ENCODE results near the gene CACNB2.

Gene CACNB2

DNA sequence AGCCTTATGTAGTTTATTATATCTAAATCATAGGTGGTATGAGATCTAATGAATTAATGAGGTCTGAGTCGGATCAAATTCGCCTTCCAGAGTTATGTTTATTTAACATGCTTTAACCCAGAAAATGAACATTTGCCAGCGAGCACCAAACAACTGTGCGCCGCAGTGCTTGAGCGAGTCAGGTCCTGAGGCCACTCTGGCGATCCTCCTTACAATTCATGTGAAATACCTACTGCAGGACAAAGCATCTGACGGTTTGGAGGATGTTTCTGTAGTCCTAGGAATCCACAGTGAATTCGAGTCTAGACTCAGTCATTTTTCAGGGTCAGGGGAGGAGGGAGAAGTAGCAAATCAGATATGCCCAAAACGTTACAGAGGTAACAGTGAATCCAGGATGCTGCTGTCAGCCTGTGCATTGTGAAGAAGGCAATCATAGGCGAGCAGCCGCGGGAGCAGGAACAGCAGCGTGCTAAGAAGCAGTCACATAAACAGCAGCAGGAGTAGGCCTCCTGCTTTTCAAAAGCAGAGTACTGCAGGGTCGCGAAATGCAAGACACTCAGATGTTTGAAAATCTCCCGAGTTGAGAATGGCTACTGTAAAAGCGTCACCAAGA is 120.2 kb downstream of the CACNB2 start:
- intact Hi-C loops (cut with DNase I): no loop called here
- DNase-seq: peak in 35 of 42 donors; percentile 11 to 68 (median 38)

DNA sequence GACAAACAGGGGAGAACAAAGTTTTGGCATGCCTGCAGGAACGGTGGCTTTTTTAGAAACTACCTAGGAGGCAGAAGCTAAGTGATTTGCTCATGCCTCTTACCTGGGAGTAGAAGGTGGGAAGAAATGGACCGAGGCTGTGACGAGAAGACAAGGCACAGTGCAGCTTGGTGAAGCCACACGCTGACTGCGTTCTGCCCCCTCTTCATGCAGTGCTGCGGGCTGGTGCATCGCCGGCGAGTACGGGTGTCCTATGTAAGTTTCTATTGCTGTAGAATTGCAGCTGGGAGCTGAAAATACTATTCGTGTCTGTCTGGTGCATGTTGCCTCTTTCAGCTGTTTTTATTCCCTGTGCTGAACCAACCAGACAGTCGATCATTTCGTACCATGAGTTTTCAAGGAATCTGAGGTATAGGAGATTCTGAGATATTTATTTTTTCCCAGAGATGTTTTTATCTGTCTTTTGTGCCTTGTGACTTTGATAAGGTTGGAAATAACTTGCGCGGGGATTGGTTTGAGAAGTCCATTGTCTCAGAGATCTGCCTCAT is 120.9 kb downstream of the CACNB2 start:
- DNase-seq: peak in 31 of 42 donors; percentile 8 to 66 (median 36)
- intact Hi-C loops (cut with DNase I): no loop called here

DNA sequence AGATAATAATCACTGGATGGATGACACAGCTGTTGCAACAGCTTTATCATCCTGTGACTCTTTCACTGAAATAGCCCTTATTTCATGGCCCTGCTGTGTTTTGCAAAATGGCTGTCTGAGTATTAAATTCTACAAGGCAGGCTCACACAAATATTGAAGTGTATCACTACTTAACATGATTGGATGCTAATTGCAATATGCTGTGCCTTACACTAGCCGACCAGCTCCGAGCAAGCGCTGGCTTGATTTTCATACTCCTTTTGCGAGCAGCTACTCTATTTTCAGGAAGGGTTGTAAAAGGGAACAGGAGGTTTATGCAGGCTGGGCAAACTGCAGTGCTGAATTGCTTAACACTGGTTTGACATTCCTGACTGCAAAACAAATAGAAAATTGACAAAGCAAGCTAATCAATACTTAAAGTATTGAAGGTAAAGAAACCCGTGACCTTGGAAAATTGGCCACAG is 121.6 kb downstream of the CACNB2 start:
- intact Hi-C loops (cut with DNase I): no loop called here
- peak in 7 of 42 donors; percentile 14 to 46 (median 28) for DNase-seq

DNA sequence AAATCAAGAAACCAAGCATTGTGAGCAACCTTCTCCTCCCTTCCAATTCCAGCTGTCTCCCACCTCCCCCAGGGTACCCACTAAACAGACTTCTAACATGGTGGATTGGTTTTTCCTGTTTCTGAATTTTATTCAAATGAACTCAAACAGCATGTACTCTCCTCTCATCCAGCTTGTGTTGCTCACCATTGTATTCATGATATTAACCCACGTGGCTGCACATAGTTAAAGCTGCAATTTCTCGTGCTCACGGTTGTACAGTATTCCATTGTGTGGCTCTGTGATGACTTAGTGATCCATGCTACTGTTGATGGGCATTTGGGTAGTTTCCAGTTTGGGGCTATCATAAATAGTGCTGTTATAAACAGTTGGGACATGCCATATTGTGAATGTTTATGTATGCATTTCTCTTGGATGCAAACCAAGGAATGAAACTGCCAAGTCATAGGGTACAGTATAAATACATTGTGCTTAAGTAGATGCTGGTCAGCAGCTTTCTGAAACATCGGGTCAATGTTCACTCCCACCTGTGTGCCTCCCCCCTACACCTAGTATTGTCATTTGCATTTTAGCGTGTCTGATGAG is 124.3 kb downstream of the CACNB2 start:
- intact Hi-C loops (cut with DNase I): no loop called here
- DNase-seq: no peak

DNA sequence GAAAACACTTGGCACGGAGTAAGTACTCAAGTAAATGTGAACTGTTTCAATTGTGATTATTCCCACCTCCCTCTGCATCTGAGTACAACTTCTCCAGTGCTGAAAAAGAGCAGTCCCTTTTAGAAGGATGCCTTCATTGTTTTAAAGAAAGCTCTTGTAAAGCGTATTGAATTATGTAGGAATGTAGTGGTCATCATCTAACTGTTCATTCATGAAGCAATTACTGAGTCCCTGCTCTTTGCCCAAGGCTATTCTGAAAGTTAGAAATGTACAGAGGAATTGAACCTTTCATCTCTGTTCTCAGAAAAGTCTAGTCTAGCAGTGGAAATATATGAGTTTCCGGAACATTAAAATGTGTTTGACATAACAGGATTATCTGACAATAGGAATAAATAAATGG is 127.8 kb downstream of the CACNB2 start:
- DNase-seq: no peak
- intact Hi-C loops (cut with DNase I): no loop called here

DNA sequence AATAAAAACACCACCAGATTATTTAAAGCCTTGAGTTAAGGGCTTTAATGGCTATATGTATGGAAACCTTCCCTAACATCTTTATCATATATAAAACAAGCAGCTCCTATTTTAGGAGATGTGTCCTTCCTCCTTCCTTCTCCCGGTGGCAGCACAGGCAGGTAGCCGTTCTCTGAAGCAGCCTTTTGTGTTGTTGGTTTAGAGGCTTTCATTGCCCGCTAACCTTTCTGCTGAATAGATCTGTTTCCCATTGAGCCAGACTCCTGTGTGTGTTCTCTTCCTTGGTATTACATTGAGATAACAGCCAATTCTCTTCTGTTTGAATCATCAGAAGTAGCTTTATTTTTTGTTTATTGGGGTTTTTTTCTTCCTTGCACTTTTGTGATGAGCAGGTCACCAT is 131.3 kb downstream of the CACNB2 start:
- no peak for DNase-seq
- intact Hi-C loops (cut with DNase I): no loop called here

DNA sequence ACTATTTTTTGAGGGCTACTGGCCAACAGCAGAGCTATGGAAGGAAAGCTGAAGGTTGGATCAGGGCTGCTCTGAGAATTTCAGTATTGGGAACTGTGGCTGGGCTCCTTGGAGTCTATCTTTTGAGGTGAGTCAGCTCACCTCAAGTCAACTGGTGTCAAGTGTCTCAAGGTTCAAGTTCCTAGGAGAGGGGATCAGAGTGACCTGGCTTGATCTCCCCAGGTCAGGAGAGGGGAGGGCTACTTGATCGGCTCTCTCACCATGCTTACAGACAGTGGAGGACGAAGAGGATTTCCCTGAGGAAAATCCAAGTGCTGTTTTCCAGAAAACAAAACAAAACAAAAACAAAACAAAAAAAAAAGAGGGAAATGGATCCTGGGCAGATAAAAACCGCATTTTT is 132.8 kb downstream of the CACNB2 start:
- intact Hi-C loops (cut with DNase I): no loop called here
- no peak for DNase-seq

DNA sequence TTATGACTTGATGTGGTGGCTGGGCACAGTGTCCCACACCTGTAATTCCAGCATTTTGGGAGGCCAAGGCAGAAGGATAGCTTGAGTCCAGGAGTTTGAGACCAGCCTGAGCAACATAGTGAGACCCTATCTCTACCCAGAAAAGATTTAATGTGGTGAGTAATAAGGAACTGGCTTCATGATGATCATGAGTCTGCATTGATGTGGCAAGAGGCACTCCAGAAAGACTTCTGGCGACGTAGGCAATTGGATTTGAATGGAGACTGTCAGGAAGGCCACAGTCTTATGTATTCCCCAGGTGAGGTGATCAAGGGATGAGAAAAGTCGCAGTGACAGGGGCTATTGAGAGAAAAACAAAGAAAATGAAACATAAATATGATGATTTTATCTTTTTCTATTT is 138.0 kb downstream of the CACNB2 start:
- intact Hi-C loops (cut with DNase I): no loop called here
- DNase-seq: no peak

DNA sequence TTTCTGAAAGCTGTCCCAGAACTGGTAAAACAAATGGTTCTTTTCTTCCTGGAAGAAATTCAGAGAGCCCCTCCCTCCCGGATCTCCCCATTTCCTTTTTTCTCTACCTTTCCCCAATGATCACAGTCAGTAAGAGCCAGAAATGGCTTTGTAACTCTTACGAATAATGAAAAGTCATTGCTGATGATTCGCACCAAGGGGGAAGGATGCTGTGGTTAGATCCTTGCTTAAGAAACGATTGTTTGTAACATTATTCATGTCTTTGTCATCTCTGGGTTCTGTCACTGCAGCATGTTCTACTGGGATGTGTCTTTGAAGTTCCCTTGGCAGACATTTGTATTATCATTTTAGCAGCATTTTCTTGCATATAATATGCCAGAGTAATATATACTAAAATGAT is 138.9 kb downstream of the CACNB2 start:
- intact Hi-C loops (cut with DNase I): no loop called here
- no peak for DNase-seq

DNA sequence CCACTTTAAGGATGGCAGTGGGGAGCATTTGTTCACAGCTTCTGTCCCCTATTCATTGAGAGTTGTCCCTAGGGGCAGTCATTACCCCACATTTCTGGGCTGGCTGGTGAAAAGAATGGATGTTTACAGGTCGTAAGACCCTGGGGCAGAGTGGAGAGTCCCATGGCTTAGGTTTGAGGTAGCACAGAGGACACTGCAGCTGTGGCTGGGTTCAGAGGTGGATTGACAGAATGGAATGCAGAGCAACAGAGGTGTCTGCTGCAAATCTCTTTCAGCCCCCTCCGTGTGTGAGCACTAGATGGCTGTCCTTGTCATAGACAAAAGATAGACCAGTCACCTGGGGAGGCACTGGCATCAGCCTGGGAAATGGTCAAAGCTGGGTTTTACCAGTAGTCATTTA is 141.9 kb downstream of the CACNB2 start:
- DNase-seq: no peak
- intact Hi-C loops (cut with DNase I): no loop called here

DNA sequence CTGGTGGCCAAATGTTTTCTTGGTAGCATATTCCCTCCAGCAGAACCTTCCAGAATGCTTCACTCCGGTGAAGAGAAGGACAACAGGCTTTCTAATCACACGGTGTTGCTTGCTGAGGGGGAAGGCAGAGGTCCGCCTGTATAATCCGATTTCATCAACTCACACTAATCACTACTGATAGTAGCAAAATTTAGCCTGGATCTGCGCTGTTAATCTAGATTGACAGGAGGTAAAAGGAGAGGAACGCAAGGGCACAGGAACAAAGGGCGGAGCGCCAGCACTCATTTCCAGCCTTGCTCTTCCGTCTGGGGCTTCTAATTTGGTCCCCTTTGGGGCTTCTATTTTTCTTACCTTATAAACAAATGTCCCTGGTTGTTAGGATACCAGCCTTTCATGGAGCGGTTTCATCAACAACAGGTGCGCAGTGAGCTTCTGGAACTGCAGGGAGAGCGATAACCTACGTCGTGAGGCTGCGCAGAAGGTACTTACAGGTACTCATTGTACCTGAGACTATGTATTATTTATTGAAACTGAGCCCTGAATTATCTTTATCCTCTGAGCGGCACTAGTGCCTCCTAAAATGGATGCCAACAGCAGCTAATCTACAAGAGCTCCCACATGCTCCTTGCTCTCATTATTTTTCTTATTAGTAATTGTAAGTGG is 150.6 kb downstream of the CACNB2 start:
- DNase-seq: no peak
- intact Hi-C loops (cut with DNase I): no loop called here

DNA sequence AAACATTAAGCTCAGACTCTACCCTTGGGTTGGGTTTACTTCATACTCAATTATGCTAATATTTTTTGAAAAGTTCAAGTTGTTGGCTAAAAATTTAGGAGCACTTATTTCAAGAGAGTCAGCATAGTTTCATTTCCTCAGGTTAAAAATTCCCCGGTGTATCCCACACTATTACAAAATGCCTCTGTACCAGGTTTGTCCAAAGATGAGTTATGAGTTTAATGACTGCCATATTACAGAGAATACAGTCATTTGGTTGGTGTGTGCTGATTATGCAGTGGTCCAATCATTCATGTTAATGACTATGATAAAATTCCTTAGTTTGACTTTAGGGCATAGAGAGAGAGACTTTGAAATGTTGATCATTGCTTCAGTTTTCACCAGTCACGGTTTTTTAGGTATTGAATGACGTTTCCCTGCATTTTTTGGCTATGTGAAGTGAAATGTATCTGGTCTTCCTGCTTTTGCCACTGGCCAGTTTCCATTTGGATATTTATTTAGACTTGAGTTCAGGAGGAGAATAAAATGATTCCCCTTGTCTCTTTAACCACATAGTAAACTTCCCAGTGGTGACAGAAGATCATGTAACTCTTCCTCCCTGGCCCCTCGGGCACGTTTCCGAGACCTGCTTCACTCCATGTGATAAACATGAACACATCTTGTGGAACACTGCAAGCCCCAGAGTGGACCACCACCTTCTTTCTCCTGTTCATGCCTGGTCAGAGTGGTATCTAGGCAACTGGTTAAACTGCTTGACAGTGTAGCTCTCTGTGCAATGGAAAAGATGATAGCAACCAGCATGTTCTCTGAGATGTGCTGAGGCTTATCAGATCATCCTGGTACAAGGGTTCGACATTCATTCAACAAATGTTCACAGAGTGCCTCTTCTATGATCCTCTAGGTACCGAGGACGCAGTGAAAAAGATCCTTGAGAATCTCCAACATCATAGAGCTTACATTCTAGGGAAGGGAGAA is 153.6 kb downstream of the CACNB2 start:
- intact Hi-C loops (cut with DNase I): no loop called here
- no peak for DNase-seq

DNA sequence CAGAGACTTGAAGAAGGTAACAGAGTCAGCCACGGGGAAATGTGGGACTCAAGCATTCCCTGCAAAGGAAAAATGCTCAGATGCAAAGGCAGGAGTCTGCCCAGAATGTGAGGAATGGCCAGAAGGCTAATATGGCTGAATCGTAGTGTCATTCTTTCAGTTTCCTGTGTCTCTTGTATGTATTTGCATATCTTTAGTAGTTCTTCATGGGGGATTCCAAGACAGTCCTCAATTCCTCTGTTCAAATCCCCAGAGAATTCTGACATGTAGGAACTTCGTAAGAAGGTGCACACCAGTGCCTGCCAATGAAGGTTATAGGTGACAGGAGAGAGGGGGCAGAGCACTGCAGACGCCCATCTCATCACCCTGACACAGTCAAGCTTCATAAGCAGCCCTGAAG is 154.4 kb downstream of the CACNB2 start:
- DNase-seq: no peak
- intact Hi-C loops (cut with DNase I): no loop called here

DNA sequence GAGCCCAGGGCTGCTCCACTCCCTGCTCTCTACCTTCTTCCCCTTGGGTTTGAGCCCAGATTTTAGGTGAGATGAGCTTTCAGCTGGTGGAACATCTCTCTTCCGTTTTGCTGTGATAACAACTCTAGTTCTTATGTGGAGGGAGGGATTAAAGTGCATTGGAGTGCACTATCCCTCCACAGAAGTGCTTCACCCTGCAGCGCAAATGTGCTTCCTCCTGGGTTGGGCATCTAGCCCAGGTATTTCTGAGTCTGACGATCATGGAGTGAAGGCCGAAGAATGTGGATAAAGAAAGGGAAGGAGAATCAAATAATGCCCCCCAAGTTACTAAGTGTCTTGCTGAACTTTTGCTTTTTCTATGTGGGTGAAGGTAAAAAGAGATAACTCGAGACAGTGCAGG is 157.4 kb downstream of the CACNB2 start:
- no peak for DNase-seq
- intact Hi-C loops (cut with DNase I): no loop called here

DNA sequence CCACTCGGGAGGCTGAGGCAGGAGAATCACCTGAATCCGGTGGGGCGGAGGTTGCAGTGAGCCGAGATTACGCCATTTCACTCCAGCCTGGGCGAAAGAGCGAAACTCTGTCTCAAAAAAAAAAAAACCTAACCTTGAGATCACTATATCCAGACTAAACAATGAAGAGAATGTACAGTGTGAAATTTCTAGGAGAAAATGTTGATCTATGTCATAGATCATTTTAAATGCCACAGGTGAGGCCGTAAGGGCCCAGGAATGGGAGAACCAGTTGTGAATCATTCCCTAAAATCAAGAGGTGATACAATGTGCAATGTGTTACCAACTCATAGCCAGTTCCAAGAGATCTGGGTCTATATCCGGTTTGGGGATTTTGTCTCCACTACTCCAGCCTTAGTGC is 158.0 kb downstream of the CACNB2 start:
- intact Hi-C loops (cut with DNase I): no loop called here
- DNase-seq: no peak

DNA sequence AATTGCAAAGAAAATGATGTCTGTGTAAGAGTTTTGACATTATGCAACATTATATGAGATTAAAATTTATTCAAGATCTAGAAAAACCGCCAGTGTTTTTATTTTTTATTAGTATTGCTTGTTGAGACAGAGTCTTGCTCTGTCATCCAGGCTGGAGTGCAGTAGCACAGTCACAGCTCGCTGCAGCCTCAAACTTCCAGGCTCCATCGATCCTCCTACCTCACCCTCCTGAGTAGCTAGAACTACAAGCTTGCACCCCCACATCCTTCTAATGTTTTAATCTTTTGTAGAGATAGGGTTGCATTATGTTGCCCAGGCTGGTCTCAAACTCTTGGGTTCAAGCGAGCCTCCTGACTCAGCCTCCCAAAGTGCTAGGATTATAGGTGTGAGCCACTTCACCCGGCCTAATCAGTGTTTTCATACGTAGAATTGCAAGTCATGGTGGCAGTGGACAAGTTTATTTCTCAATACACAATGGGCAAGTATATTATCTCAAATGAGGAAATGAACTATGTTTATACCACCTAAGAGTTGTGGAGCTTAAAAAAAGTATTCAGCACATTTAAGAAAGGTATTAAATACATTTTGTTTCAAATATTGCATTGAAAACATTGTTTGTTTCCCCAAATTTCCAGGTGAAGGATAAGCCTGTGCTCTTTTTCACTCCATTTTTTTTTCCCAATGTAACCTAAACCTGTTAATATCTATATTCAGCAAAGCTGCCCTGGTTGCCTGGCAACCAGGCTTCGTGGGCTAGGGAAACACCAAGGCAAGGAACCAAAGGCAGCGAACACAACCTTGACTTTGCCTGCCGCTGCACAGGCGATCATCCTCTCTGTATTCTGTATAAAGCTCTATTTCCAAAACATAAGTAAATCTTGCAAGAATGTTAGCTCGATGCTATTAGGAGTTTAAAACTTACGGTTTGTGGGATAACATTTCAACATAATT is 163.9 kb downstream of the CACNB2 start:
- DNase-seq: peak; percentile 28 to 89 (median 68)
- intact Hi-C loops (cut with DNase I): no loop called here

DNA sequence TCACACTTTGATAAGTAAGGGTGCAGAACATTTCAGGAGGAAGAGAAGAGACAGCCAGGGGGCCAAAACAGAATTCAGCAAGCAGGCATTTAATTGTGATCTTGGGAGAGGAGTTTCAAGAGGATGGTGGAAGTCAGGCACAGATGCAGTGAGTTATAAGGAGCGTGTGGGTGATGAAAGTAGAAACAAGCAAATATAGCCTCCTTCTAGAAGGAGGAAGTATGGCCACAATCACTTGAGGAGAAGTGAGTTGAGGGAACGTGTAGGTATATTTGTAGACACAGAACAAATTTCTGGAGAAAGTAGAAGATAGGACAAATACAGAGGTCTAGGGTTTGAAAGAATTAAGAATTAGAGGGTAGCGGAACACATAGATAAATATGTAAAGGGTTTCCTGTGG is 165.8 kb downstream of the CACNB2 start:
- intact Hi-C loops (cut with DNase I): no loop called here
- DNase-seq: no peak

DNA sequence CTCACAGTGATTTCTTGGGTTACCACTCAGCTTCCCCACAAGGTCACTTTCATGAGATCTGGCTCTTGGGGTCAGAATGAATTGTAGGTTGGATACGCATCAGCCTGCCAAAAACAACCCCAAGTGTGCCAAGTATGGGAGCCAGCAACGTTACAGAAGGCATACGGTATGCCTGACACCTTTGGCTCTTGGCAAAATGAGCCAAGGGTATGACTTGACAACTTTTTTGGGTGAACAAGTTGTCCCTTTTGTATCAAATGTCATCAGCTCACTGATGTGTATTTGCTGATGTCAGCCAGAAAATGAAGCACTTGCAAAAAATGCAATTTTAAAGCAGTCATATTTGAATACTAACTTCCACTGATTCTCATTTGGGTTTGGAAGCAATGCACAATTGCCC is 168.4 kb downstream of the CACNB2 start:
- intact Hi-C loops (cut with DNase I): no loop called here
- DNase-seq: peak in 1 of 42 donors; percentile 22

Data from head of caudate nucleus (tissue), 42 donors.